GM12878 (cell line): ENCODE results near the gene TRAPPC12. TPM values are rescaled to one million over a fixed set of nuclear protein-coding genes. Genes with fewer than 3 reads are reported as not detected.

Experiments
- ATAC-seq: fragments of 200-7000 bp; cut with Tn5 transposase; 3 replicates; pipeline ENCODE4 v1.9.1; 2020; ENCODE audit warnings: mild to moderate bottlenecking, moderate library complexity
- BruUV-seq: library from RNA; stranded (reverse); fragments of 400-500 nt; replicated peaks from 2 replicates; lab custom pipeline; 2021; lab: Mats Ljungman, UMichigan
- CTCF ChIA-PET: fragments of 300-600 bp; sonication (Branson Sonifier 250); formaldehyde crosslinking; extraction: SDS; loops from one replicate; lab custom pipeline; 2021; ENCODE audit warnings: inconsistent platforms; lab: Yijun Ruan, JAX
- POLR2A ChIA-PET: fragments of 350-600 bp; formaldehyde crosslinking; extraction: SDS; loops from one replicate; lab custom pipeline; 2021; ENCODE audit warnings: inconsistent platforms; lab: Charles Lee
- RAD21 ChIA-PET: fragments of 300-600 bp; sonication (Branson Sonifier 250); formaldehyde crosslinking; loops from one replicate; lab custom pipeline; 2023; ENCODE audit warnings: antibody characterized with exemption; ENCODE audit not compliant: unreplicated experiment; lab: Charles Lee
- SMC1A ChIA-PET: fragments of 300-600 bp; sonication (Branson Sonifier 250); formaldehyde crosslinking; loops from one replicate; lab custom pipeline; 2023; ENCODE audit not compliant: unreplicated experiment, uncharacterized antibody; lab: Charles Lee
- DNase-seq: peaks from one replicate; pipeline ENCODE4 v3.0.0-alpha.2; 2011; ENCODE audit warnings: low read depth, low spot score
- FAIRE-seq: peaks from 3 replicates; lab custom pipeline; 2011; peaks lifted over from hg19 to GRCh38; lab: Jason Lieb, UNC
- H2AFZ ChIP-seq: 2 replicates; pipeline ENCODE4 v1.6.0; 2011; ENCODE audit warnings: low read depth, low read length, control low read depth; ENCODE audit not compliant: control insufficient read depth
- H3K27ac ChIP-seq: 2 replicates; pipeline ENCODE4 v1.5.1; 2011; ENCODE audit warnings: control low read depth; ENCODE audit not compliant: control insufficient read depth, insufficient read depth
- H3K27me3 ChIP-seq, 2 experiments: replicated peaks in 1 of 2; 2 replicates each; pipeline versions ENCODE4 v1.6.0 to v1.6.1; 2011; ENCODE audit warnings: low read length in 1 of 2; ENCODE audit not compliant: control insufficient read depth in 2 of 2, insufficient read depth in 2 of 2
- H3K36me3 ChIP-seq, 2 experiments: 2 replicates each; pipeline ENCODE4 v1.5.1; 2011; ENCODE audit warnings: low read length in 1 of 2; ENCODE audit not compliant: control insufficient read depth in 2 of 2, insufficient read depth in 2 of 2
- H3K4me1 ChIP-seq: 2 replicates; pipeline ENCODE4 v1.6.1; 2011; ENCODE audit warnings: mild to moderate bottlenecking, low read length, moderate library complexity, mixed read lengths; ENCODE audit not compliant: control insufficient read depth, insufficient read depth
- H3K4me2 ChIP-seq: 2 replicates; pipeline ENCODE4 v1.6.0; 2011; ENCODE audit warnings: control low read depth; ENCODE audit not compliant: control insufficient read depth, insufficient read depth
- H3K4me3 ChIP-seq: fragments of 200-600 bp; sonication (generic); 2 replicates; pipeline ENCODE4 v1.5.1; 2016
- H3K79me2 ChIP-seq: 2 replicates; pipeline ENCODE4 v1.6.0; 2011; ENCODE audit warnings: low read length; ENCODE audit not compliant: control insufficient read depth, insufficient read depth
- H3K9ac ChIP-seq: 2 replicates; pipeline ENCODE4 v1.8.0; 2011; ENCODE audit warnings: low read length, control low read depth, mixed read lengths; ENCODE audit not compliant: control insufficient read depth, insufficient read depth
- H3K9me3 ChIP-seq: replicated peaks from 3 replicates; pipeline ENCODE4 v1.5.1; 2011; ENCODE audit warnings: mild to moderate bottlenecking, low read length; ENCODE audit not compliant: control insufficient read depth, insufficient read depth
- H4K20me1 ChIP-seq: 2 replicates; pipeline ENCODE4 v1.6.0; 2011; ENCODE audit not compliant: control insufficient read depth, insufficient read depth
- ASH2L ChIP-seq: fragments of 300-600, 200-600 bp; sonication (generic); IDR thresholded peaks from 2 replicates; pipeline ENCODE4 v1.6.1; 2017; ENCODE audit warnings: low read depth, mild to moderate bottlenecking, borderline replicate concordance
- BHLHE40 ChIP-seq, 2 experiments: fragments of 450-650 bp in 1 of 2; IDR thresholded peaks; 2 replicates each; pipeline ENCODE4 v1.6.1; 2011 to 2017; ENCODE audit warnings: low read depth in 2 of 2, borderline replicate concordance in 1 of 2, improper control_type of control experiment in 1 of 2, low read length in 1 of 2, mild to moderate bottlenecking in 1 of 2
- CBFB ChIP-seq: IDR thresholded peaks from 2 replicates; pipeline ENCODE4 v1.6.1; 2016; ENCODE audit warnings: antibody characterized with exemption, low read depth
- CREB1 ChIP-seq: IDR thresholded peaks from 2 replicates; pipeline ENCODE4 v1.6.1; 2012; ENCODE audit warnings: low read depth, mild to moderate bottlenecking, inconsistent platforms
- FOS ChIP-seq: IDR thresholded peaks from 3 replicates; pipeline ENCODE4 v1.6.1; 2011; ENCODE audit warnings: borderline replicate concordance; ENCODE audit not compliant: insufficient read length; ENCODE audit errors: extremely low read depth
- GABPA ChIP-seq: IDR thresholded peaks from 2 replicates; pipeline ENCODE4 v1.6.1; 2014; ENCODE audit warnings: antibody characterized with exemption, low read depth, mild to moderate bottlenecking, inconsistent platforms
- HCFC1 ChIP-seq: fragments of 150-350 bp; IDR thresholded peaks from 2 replicates; pipeline ENCODE4 v1.6.1; 2014; ENCODE audit warnings: low read length
- IKZF2 ChIP-seq, 2 experiments: fragments of 450-650 bp; IDR thresholded peaks; 2 replicates each; pipeline ENCODE4 v1.6.1; 2017; ENCODE audit warnings: mild to moderate bottlenecking in 2 of 2, moderate library complexity in 2 of 2
- JUNB ChIP-seq: IDR thresholded peaks from 2 replicates; pipeline ENCODE4 v1.6.1; 2016; ENCODE audit warnings: antibody characterized with exemption, mild to moderate bottlenecking
- NBN ChIP-seq: fragments of 450-650 bp; IDR thresholded peaks from 2 replicates; pipeline ENCODE4 v1.6.1; 2016
- POLR2AphosphoS2 ChIP-seq: IDR thresholded peaks from 2 replicates; pipeline ENCODE4 v1.6.1; 2011; ENCODE audit warnings: low read depth, mild to moderate bottlenecking, low read length, improper control_type of control experiment, moderate library complexity
- RAD21 ChIP-seq: IDR thresholded peaks from 2 replicates; pipeline ENCODE4 v1.6.1; 2011; ENCODE audit warnings: mild to moderate bottlenecking, low read depth, low read length, moderate library complexity; ENCODE audit not compliant: insufficient read depth
- RAD51 ChIP-seq: fragments of 450-650 bp; IDR thresholded peaks from 2 replicates; pipeline ENCODE4 v1.6.1; 2016; ENCODE audit warnings: moderate library complexity, mild to moderate bottlenecking, inconsistent platforms
- TAF1 ChIP-seq: IDR thresholded peaks from 2 replicates; pipeline ENCODE4 v1.6.1; 2011; ENCODE audit warnings: mild to moderate bottlenecking, low read depth, low read length, borderline replicate concordance
- TARDBP ChIP-seq: IDR thresholded peaks from 2 replicates; pipeline ENCODE4 v1.6.1; 2016; ENCODE audit warnings: borderline replicate concordance
- TCF3 ChIP-seq: IDR thresholded peaks from 2 replicates; pipeline ENCODE4 v1.6.1; 2012; ENCODE audit warnings: low read depth, mild to moderate bottlenecking, low read length, borderline replicate concordance; ENCODE audit not compliant: insufficient read depth
- WGBS: methylation state at CpG from one replicate; pipeline ENCODE4 v1.1.6; 2016; ENCODE audit warnings: low lambda C conversion rate; ENCODE audit not compliant: insufficient replicate concordance, insufficient coverage; ENCODE audit errors: missing lambda C conversion rate; 5-methylcytosine and 5-hydroxymethylcytosine counted together
- in situ Hi-C: fragments of 300-500 bp; cut with MboI; formaldehyde crosslinking; loops from 9 replicates; pipeline ENCODE4 v1.14.3; 2018; ENCODE audit warnings: mixed read lengths
- intact Hi-C: fragments of 100-400 bp; cut with micrococcal nuclease; formaldehyde crosslinking; loops from one replicate; pipeline ENCODE4 v1.14.2; 2022; ENCODE audit not compliant: unreplicated experiment
- polyA plus RNA-seq, 11 experiments: library from polyadenylated mRNA; depleted of rRNA in 4 of 11; unstranded in 6 of 11; stranded (reverse) in 5 of 11; fragments of >200 nt; fragmentation: Nextera tagmentation in 4 of 11; fragmentation: Illumina TruSeq in 1 of 11; extraction: Ambion mirVana in 4 of 11; extraction: Trizol in 1 of 11; gene quantifications; 1 replicate in 1 of 11; 2 replicates in 10 of 11; pipeline versions ENCODE4 v1.2.1 to v1.2.3, GENCODE V29; 2011 to 2016; ENCODE audit warnings: inconsistent platforms in 2 of 11, missing spikeins in 2 of 11, low read depth in 1 of 11
- total RNA-seq, 4 experiments: library from RNA; depleted of rRNA in 3 of 4; stranded (reverse); fragments of >200 nt in 3 of 4; fragmentation: Illumina TruSeq in 1 of 4; extraction: Trizol in 1 of 4; gene quantifications; 2 replicates each; pipeline versions ENCODE4 v1.2.1 to v1.2.3, GENCODE V29; 2013 to 2021
- TF ChIP-seq, protein P1 (sequence below): fragments of 450-650 bp; conservative IDR thresholded peaks from 2 replicates; pipeline ENCODE4 v1.6.1; 2017; ENCODE audit warnings: mild to moderate bottlenecking, moderate library complexity
- TF ChIP-seq, protein P2 (sequence below): IDR thresholded peaks from 2 replicates; pipeline ENCODE4 v1.6.1; 2012; ENCODE audit warnings: improper control_type of control experiment, low read depth, low read length; ENCODE audit not compliant: insufficient replicate concordance

TRAPPC12 gene
- total and polyA plus RNA-seq, 10 of the 15 experiments (the other 5 are each of a cell fraction or from before 2014, with no cell fraction given): 8.6 to 77.1 (median 37.4) TPM

DNA sequence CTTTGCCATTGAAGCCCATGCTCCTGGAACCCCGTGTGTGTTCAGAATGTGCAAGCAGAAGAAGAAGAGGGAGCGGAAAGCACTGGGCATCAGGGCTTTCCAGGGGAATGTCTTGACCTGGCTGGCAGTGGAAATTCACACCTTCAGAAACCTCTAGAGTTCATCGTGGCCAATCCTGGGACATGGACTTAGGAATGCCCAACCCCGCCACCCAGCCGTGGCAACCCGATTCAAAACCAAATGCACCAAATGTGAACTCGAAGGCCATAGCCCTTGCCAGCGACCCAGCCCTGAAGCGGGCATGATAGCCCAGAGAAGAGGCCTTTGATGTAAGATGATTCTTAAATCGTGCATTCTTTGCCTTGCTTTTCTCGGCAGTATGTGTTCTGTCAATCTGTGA is 70.4 kb downstream of the TRAPPC12 start:
- Histone ChIP-seq H3K4me2 (no peak overlapping the region), H3K27me3 (no peaks in the 10 kb centered on the region), H3K9me3 (no peaks in the 10 kb centered on the region), H3K4me3 (no peak overlapping the region), H4K20me1 (no peaks in the 10 kb centered on the region), H3K27ac (no peak overlapping the region), H3K79me2 (no peaks in the 10 kb centered on the region), H3K9ac (no peak overlapping the region), H3K4me1 (no peaks in the 10 kb centered on the region), H2AFZ (no peak overlapping the region), H3K36me3 (peaks cover 6 to 10% of the 10 kb centered on the region in 2 experiments; a peak in 3 of 4 replicates)
- BruUV-seq: no TSS peak
- ATAC-seq (no peak), FAIRE-seq (no peak), DNase-seq (no peak)
- in situ Hi-C loops (loop anchor here (25.0 kb wide), 1 partner anchor 1338 kb away; no protein-coding TSS in a partner anchor), intact Hi-C loops (no loop called here)
- TF ChIP-seq POLR2AphosphoS2 (no peak), NBN (no peak), BHLHE40 (IDR thresholded peaks at IDR 0.05; ENCODE audit: borderline replicate concordance in 1 of 2, low read depth in 2 of 2, low read length in 1 of 2) (no peak), TARDBP (no peak), TCF3 (no peak), RAD21 (no peak), CBFB (no peak), CREB1 (no peak), TAF1 (no peak), HCFC1 (no peak), GABPA (no peak), FOS (no peak), IKZF2 (IDR thresholded peaks at IDR 0.05) (no peak), RAD51 (no peak), JUNB (no peak), ASH2L (no peak)
- TF ChIP-seq, protein P1, sequence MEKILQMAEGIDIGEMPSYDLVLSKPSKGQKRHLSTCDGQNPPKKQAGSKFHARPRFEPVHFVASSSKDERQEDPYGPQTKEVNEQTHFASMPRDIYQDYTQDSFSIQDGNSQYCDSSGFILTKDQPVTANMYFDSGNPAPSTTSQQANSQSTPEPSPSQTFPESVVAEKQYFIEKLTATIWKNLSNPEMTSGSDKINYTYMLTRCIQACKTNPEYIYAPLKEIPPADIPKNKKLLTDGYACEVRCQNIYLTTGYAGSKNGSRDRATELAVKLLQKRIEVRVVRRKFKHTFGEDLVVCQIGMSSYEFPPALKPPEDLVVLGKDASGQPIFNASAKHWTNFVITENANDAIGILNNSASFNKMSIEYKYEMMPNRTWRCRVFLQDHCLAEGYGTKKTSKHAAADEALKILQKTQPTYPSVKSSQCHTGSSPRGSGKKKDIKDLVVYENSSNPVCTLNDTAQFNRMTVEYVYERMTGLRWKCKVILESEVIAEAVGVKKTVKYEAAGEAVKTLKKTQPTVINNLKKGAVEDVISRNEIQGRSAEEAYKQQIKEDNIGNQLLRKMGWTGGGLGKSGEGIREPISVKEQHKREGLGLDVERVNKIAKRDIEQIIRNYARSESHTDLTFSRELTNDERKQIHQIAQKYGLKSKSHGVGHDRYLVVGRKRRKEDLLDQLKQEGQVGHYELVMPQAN: no peak
- TF ChIP-seq, protein P2, sequence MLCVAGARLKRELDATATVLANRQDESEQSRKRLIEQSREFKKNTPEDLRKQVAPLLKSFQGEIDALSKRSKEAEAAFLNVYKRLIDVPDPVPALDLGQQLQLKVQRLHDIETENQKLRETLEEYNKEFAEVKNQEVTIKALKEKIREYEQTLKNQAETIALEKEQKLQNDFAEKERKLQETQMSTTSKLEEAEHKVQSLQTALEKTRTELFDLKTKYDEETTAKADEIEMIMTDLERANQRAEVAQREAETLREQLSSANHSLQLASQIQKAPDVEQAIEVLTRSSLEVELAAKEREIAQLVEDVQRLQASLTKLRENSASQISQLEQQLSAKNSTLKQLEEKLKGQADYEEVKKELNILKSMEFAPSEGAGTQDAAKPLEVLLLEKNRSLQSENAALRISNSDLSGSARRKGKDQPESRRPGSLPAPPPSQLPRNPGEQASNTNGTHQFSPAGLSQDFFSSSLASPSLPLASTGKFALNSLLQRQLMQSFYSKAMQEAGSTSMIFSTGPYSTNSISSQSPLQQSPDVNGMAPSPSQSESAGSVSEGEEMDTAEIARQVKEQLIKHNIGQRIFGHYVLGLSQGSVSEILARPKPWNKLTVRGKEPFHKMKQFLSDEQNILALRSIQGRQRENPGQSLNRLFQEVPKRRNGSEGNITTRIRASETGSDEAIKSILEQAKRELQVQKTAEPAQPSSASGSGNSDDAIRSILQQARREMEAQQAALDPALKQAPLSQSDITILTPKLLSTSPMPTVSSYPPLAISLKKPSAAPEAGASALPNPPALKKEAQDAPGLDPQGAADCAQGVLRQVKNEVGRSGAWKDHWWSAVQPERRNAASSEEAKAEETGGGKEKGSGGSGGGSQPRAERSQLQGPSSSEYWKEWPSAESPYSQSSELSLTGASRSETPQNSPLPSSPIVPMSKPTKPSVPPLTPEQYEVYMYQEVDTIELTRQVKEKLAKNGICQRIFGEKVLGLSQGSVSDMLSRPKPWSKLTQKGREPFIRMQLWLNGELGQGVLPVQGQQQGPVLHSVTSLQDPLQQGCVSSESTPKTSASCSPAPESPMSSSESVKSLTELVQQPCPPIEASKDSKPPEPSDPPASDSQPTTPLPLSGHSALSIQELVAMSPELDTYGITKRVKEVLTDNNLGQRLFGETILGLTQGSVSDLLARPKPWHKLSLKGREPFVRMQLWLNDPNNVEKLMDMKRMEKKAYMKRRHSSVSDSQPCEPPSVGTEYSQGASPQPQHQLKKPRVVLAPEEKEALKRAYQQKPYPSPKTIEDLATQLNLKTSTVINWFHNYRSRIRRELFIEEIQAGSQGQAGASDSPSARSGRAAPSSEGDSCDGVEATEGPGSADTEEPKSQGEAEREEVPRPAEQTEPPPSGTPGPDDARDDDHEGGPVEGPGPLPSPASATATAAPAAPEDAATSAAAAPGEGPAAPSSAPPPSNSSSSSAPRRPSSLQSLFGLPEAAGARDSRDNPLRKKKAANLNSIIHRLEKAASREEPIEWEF: no peak
- ChIA-PET POLR2A (no interaction called here), RAD21 (no interaction called here), CTCF (no interaction called here), SMC1A (no interaction called here)
- 97% methylated on average over 11 of the region's 11 CpGs for WGBS
